GM12864 (cell line): Measurements from ENCODE around the gene SSTR3.

Experiments
- DNase-seq: peaks from one replicate; pipeline ENCODE4 v3.0.0-alpha.2; 2011; ENCODE audit warnings: low read depth
- H3K4me3 ChIP-seq: 2 replicates; pipeline ENCODE4 v1.5.1; 2011; ENCODE audit warnings: mild to moderate bottlenecking, low read depth, low read length, control low read depth
- TF ChIP-seq, protein P1 (sequence below): IDR thresholded peaks from 2 replicates; pipeline ENCODE4 v1.5.1; 2011; ENCODE audit warnings: low read depth, mild to moderate bottlenecking, moderate library complexity, low read length, control low read depth, inconsistent platforms; ENCODE audit errors: missing control alignments

The SSTR3 gene

DNA sequence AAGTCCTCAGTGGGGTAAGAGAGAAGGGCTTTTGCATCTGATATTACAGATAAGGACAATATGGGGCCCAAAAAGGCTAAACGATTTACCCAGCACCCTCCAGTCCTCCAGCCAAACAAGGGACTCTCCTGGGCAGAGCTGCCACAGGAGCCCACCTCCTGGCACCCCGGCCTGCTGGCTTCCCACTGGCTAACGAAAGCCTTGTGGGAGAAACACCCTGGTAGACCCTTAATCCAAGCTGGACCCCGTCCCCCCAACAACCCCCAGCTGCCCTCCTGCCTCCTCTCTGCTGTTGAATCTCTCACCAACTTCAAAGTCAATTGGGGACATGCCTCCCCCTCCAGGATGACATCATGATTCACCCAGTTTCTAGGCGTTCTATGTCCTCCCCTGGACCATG lies 35.1 kb downstream of the SSTR3 start:
- TF ChIP-seq, protein P1, sequence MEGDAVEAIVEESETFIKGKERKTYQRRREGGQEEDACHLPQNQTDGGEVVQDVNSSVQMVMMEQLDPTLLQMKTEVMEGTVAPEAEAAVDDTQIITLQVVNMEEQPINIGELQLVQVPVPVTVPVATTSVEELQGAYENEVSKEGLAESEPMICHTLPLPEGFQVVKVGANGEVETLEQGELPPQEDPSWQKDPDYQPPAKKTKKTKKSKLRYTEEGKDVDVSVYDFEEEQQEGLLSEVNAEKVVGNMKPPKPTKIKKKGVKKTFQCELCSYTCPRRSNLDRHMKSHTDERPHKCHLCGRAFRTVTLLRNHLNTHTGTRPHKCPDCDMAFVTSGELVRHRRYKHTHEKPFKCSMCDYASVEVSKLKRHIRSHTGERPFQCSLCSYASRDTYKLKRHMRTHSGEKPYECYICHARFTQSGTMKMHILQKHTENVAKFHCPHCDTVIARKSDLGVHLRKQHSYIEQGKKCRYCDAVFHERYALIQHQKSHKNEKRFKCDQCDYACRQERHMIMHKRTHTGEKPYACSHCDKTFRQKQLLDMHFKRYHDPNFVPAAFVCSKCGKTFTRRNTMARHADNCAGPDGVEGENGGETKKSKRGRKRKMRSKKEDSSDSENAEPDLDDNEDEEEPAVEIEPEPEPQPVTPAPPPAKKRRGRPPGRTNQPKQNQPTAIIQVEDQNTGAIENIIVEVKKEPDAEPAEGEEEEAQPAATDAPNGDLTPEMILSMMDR: no peak
- DNase-seq: no peak
- H3K4me3 ChIP-seq: no peak overlapping the region

DNA sequence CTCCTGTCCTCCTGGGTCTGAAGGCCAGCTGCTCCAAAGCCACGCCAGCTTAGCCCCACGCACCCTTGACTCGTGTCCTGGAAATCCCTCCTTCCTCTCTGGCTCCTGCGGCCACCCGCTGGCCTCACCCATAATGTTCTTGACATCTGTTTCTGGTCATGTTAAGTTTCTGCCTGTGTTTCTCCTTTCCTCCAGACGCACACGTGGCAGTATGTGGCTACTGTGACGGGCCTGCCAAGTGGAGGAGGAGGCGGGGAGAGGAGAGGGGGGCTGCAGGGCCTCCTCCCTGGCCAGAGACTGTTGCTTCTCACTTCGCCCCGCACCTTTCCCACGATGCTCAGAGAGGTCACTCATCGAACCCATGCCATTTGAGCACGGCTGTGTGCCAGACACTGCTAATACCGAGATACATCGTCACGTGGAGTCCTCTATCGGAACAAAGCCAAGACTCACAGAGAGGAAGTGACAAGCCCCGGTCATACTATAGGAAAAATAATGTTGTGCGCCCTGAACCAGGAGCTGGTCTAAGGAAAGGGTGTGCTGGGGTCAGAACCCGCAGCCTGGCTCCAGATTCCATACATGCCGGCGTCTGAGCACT lies 35.7 kb downstream of the SSTR3 start:
- H3K4me3 ChIP-seq: no peak overlapping the region
- TF ChIP-seq, protein P1: no peak
- DNase-seq: no peak

DNA sequence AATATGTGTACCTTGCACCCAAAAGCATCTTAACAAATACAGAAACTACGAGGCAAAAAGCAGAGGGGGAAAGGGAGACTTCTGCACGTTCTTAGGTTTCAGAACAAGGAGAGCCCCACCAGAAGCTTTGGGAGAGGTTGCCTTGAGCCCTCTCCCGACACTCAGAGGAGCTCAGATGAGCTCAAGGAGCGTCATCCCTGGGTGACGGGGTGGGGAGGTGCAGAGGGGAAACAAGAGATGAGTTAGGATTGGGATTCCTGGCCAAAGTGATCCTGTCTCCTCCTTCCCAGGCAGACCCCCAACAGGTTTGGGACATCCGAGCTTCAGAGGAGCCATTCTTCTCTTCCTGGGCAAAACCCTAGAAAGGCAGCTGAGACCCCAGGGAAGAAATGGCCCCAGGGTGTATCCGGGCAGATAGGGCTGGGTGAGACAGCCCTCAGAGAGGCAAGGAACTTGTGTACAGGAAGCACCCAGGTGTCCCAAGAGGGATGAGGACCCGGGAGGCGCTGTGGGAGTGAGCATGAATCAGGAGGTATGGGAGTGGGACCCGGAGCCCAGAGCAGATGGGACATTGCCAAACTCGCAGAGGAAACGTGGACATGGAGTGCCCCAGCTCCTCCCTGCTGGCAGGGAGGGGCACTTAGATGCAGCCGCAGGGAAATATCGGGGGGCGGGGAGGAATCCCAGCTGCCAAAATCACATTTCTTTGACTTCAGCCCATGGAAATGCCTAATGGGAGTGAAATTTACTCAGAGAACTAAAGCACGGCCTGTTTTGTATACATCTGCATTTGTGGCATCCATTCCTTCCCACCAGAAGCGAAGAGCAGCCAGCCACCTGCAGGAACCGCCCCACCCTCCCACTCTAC lies 36.6 kb downstream of the SSTR3 start:
- TF ChIP-seq, protein P1: no peak
- no peak for DNase-seq
- H3K4me3 ChIP-seq: no peak overlapping the region

DNA sequence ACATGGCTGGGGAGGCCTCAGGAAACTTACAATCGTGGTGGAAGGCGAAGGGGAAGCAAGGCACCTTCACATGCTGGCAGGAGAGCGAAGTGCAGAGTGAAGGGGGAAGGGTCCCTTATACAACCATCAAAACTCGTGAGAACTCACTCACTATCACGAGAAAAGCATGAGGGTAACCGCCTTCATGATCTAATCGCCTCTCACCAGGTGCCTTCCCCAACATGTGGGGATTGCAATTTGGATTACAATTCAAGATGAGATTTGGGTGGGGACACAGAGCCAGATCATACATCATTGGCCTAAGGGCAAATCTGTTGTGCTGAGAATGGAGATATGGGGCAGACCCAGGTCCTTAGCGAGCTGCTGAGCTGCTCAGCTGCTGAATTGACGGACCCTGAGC lies 37.3 kb downstream of the SSTR3 start:
- H3K4me3 ChIP-seq: no peak overlapping the region
- TF ChIP-seq, protein P1: no peak
- no peak for DNase-seq

DNA sequence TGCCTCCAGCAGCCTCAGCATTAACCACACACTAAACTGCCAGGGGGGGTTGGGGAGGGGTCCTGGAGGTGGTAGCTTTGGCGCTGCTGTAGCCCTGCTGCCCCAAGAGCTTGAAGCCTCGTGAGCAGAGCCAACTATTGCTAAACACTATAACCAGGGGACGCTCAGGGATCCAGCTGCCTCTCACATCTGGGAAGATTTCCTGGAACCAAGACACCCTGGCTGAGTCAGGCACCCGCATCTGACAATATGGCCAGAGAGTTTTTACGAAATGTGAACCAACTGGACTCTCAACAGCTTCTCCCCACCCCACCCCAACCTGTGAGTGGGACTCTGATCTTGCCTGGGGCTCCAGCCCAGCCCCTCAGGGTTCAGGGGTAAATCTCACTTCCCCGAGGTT lies 38.6 kb downstream of the SSTR3 start:
- DNase-seq: no peak
- no peak overlapping the region for H3K4me3 ChIP-seq
- TF ChIP-seq, protein P1: no peak

DNA sequence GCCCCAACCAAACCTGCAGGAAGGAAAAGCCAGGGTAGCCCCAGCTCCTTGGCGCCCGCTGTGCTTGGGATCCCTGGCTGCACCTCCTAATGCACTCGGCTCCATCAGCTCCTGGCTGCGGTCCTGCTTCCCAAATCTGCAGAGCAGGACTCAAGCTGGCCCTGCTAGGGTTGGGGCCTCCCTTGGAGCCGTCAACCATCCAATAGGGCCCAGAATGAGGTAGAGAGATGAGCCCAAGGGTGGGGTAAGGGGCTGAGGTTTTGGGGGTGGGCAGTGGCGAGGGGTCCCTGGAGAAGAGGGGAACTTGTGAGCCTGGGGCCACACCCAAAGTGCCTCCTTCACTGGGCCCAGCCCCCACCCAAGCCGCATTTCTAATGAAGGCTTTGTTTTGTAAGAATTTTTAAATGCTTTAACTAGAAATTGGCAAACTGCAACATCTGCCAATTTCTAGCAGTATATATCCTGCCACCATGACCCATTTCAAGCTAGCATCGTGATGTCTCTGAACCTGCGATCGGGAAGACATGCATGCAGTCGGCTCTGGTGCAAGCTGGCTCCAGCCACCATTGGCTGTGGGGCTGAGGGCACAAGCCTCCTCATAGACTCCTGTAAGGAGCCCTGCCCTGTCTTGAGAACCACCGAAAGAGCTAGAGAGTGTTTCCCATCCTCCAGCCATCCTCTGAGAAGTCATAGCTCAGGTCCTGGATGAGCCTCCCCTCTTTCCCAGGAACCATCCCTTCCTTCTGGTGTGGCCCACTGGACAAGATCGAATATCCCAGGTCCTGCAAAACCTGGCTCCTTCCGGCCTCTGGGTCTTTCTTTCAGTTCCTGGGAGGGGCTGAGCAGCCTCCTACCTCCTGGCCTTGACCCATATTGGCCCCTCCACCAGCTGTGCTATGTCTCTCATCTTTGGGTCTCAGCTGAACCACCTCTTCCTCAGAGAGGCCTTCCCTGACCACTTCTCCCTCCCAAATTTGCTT lies 39.7 kb downstream of the SSTR3 start:
- TF ChIP-seq, protein P1: no peak
- DNase-seq: no peak
- no peak overlapping the region for H3K4me3 ChIP-seq
